Measurements from ENCODE around the gene KPNA3.
"Not testable (repeated sequence)": the region's sequence is repeated elsewhere in the genome, so short reads cannot be mapped to it uniquely, and the experiment has no call there.

Gene KPNA3

DNA sequence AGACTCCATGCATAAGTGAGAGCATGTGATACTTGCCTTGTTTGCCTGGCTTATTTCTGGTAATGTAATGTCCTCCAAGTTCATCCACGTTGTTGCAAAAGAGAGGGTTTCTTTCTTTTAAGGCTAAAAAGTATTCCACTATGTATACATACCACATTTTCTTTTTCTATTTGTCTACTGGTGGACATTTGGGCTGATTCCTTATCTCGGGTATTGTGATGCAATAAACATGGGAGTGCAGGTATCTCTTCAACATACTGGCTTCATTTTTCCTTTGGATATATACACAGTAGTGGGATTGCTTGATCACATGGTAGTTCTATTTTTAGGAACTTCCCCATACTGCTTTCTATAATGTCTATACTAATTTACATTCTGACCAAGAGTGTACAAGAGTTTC, 51.6 kb downstream of the KPNA3 start:
- no peak for DNase-seq

DNA sequence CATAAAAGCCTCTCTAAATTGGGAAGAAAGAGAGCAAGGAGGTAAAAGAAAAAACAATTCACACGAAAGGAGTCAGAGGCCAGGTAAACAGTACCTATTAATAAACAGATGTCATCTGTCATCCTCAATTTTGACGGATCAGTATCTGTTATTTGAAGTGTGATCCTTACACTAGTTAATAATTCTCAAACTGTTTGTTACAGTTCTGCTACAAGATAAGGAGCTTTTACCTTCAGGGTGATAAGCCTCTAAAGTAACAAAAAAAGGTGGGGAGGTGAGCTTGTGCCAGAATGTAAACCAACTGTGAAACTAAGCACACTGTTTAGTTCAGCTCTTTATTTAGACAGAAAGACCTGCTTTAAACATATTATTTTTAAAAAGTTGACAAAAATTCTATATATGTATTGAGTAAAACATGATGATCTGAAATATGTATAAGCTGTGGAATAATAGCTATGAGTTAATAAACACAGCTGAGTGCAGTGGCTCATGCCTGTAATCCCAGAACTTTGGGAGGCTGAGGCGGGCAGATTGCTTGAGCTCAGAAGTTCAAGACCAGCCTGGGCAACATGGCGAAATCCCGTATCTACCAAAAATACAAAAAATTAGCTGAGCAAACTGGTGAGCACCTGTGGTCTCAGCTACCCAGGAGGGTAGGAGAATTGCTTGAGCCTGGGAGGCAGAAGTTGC, 52.8 kb downstream of the KPNA3 start:
- DNase-seq: no peak

DNA sequence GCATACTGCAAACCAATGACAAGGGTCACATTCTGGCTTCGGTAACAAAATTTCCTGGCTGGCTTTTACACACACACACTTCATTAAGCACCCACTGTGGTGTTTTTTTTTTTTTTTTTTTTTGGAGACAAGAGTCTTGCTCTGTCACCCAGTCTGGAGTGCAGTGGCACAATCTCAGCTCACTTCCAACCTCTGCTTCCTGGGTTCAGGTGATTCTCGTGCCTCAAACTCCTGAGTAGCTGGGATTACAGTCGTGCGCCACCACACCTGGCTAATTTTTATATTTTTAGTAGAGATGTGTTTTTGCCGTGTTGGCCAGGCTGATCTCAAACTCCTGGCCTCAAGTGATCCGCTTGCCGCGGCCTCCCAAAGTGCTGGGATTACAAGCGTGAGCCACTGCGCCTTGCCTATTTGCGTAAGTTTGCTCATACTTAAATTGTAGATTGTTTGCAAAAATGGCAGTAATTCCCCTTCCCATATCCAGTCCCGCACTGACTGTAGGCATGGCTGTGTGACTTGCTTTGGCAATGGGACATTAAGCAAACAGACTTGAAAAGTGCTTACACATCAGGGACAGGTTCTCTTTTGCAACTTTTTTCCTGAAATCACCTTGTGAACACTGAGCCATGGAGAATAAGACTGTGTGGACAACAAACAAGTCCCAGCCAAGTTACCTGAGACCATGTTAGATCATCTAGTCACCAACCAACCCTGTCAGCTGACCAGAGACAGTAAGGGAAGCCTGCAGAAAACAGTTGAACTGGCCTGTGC, 59.1 kb downstream of the KPNA3 start:
- DNase-seq: no peak

DNA sequence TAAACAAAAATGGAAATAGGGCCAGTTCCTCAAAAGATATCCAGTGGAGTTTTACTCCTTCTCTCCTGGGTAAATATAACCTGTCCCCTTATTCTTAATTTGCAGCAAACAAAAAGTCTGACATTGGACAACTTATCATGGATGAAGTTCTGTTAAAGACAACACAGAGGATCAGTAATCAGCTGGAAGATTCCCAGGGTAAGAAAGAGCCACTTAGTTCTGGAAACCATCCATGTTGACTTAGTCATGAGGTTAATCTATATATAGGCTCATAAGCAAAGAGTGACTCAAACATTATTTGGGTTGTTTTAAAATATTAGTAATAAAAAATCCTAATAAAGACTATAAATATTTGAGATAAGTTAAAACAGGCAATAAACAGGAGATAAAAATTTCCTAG, 60.7 kb downstream of the KPNA3 start:
- DNase-seq: no peak

DNA sequence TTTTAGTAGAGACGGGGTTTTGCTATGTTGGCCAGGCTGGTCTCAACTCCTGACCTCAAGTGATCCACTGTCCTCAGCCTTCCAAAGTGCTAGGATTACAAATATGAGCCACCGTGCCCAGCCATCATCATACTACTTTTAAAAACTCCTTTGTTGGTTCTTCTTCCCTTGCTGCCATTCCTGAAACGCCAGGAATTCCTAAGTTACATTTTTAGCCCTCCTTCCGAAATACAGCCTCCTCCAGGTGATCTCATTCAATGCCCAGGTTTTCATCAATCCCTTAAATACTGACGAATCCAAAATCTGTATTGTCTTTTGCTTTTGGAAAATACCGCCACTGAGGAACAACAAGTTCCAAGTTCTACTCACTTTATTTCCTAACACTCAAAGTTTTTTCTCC, 75.9 kb downstream of the KPNA3 start:
- DNase-seq: no peak

DNA sequence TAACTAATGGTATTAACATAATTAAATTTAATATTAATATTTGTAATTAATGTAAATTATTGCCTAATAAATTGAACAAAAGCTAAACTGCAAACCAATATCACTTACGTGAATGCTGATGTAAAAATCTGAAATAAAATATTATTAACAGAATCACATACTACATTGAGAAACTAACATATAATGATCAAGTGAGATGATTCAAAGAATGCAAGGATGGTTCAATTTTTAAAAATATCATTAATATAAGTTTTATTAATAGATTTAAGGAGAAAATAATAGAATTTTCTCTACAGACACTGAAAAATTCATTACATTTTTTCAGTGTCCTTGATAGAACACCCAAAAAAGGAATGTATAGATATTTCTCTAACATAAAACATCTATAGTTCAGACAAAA, 77.7 kb downstream of the KPNA3 start:
- no peak for DNase-seq

DNA sequence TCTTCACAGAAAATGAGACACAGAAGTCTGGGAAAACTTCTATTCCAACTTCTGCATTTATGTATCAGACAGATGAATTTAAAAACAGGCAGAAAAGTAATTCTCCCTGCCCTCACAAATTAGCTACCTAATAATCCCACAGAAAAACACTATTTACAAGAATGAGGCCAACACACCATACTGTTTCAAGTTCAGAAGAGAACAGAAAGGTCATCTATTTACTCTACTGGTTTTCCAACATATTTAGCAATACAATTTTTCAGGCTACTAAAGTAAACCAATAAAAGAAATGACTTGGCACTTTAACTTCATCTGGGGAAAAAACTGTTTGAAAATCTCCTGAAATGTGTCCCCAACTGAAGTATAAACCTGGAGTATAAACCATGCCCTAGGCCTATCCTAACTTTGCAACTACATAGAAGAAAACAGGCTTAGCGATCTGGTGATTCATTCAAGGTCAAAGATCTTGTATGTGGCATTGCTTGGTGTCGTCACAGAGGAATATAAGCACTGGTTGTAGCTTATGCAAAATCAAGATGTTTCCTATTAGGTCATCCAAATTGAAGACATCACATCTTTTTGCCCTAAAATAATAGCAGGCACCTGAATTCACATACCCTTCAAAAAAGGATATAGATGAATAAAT, 81.1 kb downstream of the KPNA3 start:
- DNase-seq: no peak

DNA sequence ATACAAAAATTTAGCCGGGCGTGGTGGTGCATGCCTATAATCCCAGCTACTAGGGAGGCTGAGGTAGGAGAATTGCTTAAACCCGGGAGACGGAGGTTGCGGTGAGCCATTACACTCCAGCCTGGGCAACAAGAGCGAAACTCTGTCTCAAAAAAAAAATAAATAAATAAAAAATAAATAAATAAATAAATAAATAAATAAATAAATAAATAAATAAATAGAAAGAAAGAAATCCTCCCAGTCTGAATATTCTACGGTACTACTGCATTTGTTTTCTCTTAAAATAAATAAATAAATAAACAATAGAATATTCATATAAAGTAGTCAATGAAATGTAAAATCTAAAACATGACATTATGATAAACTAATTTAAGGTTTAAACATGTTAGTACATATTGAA, 88.2 kb downstream of the KPNA3 start:
- not testable (repeated sequence) for DNase-seq

DNA sequence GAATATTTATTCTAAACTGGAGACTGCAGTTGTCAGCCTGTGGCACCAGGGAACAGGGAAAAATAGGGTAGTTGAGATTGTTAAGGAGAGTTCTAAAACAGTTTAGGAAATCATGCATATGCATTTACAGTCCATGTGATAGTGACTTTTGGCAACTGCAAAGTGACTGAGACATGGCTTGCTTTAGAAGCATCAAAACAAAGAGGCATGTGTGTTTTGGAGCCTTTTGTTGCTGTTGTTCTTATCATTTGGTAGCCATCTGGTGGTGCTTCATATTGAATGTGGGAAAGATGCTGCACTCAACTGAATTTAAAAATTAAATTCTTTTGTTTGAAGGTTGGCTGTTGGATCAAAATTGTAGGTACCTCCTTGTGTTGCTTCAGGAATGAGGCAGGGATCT, 91.0 kb downstream of the KPNA3 start:
- DNase-seq: no peak

DNA sequence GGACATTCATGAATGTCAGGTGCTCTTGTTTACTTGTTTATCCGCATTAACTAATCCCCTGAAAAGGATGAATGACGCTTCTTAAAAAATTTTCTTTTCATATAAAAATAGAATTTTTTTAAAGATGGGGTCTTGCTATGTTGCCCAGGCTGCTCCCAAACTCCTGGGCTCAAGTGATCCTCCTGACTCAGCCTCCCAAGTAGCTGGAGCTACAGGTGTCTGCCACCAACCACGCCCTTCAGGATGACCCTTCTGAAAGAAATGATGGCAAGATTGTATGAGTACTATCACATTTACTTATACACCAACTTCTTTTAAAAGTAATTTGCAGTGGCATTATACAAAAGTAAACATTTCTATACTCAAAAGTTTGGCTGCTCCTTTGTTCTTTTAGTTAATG, 95.0 kb downstream of the KPNA3 start:
- DNase-seq: no peak

DNA sequence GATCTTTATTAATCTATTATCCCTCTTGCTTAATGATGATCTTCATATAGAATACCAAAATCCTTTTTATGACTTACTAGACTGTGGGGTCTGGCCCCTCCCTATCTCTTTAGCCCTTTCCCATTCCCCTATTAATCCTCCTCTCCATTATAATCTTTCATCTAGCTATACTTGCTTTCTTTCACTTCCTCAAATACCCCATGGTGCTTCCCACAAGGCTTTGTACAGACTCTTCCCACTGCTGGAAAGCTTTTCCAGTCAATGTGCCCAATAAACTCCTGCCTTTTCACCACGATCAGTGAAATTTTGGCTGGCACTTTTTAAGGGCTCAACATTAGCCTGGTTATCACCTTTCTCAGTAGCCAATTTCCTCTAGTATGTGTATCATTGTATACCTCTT, 98.0 kb downstream of the KPNA3 start:
- no peak for DNase-seq

DNA sequence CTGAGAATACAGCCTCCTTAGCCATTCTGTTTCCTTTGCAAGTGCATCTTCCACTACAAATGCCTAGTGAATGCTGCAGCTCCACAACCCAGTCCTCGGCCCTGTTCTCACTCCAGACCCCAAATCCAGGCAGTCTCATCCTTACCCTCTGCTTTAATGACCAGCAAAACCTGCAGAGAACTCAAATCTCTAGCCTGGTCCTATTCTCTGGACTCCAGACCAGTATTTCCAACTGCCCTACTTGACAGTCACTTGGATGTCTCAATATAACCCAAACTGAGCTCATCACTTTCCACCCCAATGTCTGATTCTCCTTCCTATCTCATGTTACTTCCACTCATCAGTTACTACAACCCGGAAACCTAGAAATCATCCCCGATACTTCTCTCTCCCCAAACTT, 98.6 kb downstream of the KPNA3 start:
- DNase-seq: no peak

DNA sequence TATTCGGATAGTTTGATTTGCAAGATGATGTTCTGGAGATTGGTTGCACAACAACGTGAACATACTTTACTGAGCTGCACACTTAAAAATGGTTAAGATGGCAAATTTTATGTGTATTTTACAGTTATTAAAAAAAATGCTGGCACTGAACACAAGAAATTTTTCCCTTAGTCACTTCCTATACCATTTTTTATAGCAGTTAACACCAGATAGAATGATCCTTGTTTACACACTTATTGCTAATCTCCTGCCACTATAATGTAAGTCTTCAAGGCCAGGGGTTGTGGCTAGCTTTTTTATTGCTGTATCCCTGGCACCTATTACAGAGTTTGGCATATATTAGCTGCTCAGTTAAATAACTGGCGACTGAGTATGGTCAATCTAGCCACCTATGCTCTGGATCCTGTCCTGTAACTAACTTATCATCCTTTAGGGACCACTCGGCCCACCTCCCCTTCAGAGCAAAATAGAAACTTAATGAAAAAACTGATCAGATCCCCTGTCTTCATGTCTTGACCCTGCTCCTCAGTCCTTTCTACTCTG, 99.2 kb downstream of the KPNA3 start:
- DNase-seq: no peak

DNA sequence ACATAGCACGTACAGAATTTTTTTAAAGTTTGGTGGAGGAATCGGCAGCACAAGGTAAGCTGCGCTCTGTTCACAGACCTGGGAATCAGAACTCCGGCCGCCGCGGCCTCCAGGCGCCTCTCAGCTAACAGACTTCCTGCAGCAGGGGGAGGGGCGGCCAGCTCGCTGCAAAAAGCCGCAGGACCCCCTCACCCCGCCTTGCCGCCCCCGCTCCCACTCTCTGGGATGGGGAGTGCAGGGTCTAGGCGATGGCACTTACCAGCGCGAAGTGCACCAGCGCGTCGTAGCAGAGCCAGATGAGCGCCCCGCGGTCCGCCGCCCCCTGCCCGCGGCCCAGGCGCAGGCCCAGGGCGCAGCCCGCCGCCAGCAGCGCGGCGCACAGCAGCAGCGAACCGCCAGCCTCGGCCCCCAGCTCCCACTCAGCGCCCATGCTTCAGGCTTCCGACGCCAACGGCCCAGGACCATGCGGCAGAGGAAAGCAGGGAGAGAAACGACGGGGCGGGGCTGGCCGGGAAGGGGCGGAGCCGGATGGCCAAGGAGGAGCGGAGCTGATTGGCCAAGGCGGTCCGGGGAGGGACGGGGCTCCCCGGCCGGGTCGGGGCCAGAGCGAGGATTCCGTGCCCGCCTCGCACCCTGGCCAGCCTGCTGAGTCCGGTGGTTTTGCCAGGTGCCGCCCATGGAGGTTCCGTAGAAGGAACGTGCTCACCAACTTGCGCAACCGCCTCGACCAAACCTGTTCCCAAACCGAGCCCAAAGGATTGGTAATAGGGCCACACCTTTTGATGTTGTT, 101.3 kb downstream of the KPNA3 start, which contains the start of gene EBPL:
TSS of gene EBPL (minus strand) at position 492 of the 790 bp plus-strand sequence. CDS start at position 430, 62 bp downstream.
- peak; percentile 90 for DNase-seq

DNA sequence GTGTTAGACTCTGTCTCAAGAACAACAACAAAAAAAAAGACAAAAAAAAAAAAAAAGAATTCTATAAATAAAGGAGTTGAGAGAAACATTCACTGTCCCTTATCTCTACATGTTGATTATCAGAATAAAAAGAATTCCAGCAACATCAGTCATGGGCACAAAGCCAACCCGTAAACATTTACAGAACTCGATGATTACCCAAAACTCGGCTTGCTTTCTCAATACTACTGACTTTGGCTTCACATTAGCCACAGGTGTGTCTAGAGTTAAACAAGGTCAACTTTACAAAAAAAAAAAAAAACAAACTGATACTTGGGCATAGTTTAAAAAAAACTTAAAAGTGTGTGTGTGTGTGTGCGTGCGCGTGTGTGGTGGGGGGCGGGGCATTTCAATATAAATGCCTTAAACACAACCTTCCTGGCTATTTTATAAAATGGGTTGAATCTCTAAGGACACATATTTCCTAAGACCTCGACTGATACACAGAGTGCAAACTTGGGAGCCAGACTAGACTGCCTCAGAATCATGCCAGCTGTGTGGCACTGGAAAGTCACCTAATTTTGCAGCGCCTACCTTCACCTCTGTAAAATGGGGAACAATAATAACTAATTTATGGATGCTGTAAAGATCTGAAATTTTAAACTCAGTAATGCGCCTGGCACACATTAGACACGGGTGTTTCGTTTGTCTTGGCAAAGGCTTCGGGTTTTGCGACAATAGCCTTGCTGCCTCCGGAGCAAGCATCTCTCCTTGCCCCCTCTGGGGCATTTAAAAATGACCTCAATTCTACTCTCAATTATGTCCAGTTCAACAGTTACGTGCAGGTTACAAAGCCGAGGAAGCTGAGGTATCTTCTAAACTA, 102.1 kb downstream of the KPNA3 start:
- peak; percentile 45 for DNase-seq

DNA sequence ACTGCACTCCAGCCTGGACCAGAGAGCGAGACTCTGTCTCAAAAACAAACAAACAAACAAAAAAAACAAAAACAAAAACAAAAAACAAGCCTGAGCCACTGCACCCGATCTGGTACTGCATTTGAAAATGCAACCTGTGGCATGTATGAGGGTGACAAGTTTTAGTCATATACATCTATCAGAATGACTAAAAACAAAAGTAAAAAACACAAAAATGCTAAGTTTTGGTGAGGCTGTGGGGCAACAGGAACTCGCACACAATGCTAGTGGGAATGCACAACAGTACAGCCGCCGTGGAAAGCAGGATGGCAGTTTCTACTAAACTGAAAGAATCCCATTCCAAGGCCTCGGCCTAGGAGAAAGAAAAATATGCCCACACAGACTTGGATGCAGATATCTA, 109.0 kb downstream of the KPNA3 start:
- no peak for DNase-seq

DNA sequence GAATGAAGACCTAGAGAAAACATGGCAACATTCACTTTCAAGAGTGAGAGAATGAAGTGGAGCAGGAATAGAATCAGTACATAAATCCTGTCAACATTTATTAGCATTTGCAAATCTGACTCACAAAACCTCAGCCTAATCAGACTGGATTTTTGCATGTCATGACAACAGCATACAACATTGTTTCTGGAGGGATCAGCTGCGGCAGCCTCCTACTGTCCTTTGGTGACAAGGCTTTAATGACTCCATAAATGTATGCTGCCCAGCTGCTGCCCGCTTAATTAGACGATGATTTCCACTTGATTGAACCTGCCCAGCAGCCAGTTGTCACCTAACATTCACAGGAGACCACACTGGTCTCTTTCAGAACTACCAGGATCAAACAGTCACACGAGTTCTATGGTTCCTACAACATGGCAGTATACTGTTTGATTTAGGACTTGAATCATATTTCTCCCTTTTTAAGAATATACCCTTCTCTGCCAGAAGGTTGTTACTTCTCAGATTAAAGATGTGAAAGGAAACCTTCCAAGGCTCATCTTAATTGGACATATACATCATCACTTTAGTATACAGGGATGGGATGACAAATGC, 110.5 kb downstream of the KPNA3 start:
- no peak for DNase-seq

DNA sequence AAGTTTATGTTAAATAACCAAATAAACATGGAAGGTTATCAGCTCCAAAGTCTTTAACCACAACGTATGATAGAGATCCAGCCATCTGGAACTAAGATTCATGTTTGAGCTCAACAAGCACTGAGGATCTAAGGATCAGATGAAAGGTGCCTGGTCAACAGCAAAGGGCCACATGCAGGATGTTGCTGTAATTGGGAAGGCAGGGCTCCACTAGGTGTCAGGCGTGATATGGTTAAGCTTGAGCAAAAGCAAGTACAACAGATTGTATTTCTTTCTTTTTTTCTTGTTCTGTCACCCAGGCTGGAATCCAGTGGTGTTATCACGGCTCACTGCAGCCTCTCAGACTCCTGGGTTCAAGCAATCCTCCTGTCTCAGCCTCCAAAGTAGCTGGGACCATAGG, 113.2 kb downstream of the KPNA3 start:
- DNase-seq: no peak

DNA sequence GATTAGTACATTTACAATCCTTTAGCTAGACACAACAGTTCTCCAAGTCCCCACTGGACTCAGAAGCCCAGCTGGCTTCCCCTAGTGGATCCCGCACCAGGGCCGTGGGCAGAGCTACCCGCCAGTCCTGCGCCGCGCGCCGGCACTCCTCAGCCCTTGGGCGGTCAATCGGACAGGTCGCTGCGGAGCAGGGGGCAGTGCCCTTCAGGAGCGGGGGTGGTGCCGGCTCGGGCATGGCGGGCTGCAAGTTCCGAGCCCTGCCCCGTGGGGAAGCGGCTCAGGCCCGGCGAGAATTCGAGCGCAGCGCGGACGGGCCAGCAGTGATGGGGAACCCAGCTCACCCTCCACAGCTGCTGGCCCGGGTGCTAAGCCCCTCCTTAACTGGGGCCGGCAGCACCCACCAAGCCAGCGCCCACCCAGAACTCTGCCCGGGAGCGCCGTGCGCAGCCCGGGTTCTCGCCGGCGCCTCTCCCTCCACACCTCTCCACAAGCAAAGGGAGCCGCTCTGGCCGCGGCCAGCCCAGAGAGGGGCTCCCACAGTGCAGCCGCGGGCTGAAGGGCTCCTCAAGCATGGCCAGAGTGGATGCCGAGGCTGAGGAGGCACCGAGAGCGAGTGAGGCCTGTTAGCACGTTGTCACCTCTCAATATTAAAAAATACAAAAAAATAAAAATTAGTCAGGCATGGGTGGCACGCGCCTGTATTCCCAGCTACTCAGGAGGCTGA, 114.1 kb downstream of the KPNA3 start:
- DNase-seq: no peak

DNA sequence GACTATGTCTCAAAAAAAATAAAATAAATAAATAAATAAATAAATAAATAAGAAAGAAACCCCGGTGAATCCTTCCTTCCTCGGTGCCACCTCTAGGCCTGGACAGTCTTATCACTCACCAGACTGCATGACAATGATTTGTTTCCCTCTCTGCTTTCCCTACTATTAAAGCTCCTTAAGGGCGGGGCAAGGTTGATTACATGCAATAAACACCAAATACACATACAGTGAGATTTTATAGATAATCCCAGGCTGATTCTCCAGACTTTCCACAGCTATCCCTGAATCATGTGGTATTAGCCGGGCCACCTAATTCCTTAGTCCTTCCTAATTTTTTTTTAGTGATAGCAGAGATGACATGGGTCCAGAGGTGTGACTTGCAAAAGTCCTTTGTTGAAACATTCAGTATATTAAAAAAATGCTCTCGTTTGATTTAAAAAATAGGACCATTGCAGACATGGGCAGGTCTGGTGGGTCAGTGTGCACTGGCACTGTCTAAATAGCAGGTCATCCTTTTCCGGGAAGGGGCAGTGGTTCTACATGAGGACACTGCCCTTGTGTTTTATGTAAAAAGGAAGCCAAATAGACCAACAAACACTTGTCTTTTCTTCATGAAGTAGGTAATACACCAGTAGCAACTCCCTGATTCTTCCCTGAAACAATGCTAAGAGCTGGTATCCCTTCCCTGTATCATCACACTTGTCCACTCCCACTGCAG, 115.7 kb downstream of the KPNA3 start:
- DNase-seq: no peak

Measured in 8988T (cell line).